ENCODE results near the gene PHKG1.
A peak's percentile ranks its signal among the peaks of the same experiment; 100 is the strongest.
"Not testable (repeated sequence)": the region's sequence is repeated elsewhere in the genome, so short reads cannot be mapped to it uniquely, and the experiment has no call there.

Gene PHKG1

GRCh38 chr7:56053379-56053778, 39.4 kb downstream of the PHKG1 start:
- TF ChIP-seq CTCF (conservative IDR thresholded peaks at IDR 0.05) (no peak), ZFX (IDR thresholded peaks at IDR 0.05) (no peak)

GRCh38 chr7:56051339-56052191, 41.2 kb downstream of the PHKG1 start, which contains the start of the genes CCT6A and PSPH:
TSS of gene CCT6A (plus strand) at chr7:56051765. CDS start at chr7:56051849, 84 bp downstream.
TSS of gene PSPH (minus strand) at chr7:56051444. CDS start at chr7:56021212, 30,232 bp downstream.
- TF ChIP-seq ZFX (IDR thresholded peaks at IDR 0.05), result peak; percentile 80; the same call in 1 of the 2 replicates
- no peak for TF ChIP-seq CTCF (conservative IDR thresholded peaks at IDR 0.05)
- peak within 1 kb of the TSS; percentile 97 for H3K27ac ChIP-seq

More at GRCh38 chr7:56053379-56053778, 39.4 kb downstream of the PHKG1 start:
- H3K27ac ChIP-seq, result no peak overlapping the region; the same call in 1 of the 2 replicates

- no peak for TF ChIP-seq CTCF (conservative IDR thresholded peaks at IDR 0.05)
- TF ChIP-seq ZFX (IDR thresholded peaks at IDR 0.05), result no peak; the same call in 1 of the 2 replicates
- H3K27ac ChIP-seq, result peak overlapping the region; percentile 97
Measured at GRCh38 chr7:56051053-56051338, 41.8 kb downstream of the PHKG1 start.

DNA sequence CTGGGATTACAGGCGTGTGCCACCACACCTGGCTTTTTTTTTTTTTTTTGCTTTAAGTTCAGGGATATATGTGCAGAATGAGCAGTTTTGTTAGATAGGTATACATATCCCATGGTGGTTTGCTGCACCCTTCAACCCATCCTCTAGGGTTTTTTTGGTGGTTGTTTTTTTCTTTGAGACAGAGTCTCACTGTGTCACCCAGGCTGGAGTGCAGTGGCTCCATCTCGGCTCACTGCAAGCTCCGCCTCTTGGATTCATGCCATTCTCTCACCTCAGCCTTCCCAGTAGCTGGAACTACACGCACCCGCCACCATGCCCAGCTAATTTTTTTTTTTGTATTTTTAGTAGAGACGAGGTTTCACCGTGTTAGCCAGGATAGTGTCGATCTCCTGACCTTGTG, 44.0 kb downstream of the PHKG1 start:
- H3K27ac ChIP-seq, result not testable (repeated sequence)

DNA sequence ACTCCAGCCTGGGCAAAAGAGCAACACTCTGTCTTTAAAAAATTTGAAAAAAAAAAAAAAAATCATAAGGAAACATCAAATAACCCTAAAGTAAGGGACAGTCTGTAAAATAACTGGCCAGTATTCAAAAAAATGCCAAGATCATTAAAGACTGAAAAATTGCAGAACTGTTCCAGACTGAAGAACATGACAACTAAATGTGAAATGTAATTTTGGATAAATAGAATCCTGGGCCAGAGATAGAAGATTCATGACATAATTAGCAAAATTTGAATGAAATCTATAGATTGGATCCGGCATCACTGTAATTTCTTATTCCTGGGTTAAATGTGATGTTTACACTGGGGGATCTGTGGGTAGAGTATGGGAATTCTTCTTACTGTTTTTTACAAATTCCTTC, 44.5 kb downstream of the PHKG1 start:
- no peak overlapping the region for H3K27ac ChIP-seq
- TF ChIP-seq CTCF (conservative IDR thresholded peaks at IDR 0.05), result no peak
- TF ChIP-seq ZFX (IDR thresholded peaks at IDR 0.05), result no peak

DNA sequence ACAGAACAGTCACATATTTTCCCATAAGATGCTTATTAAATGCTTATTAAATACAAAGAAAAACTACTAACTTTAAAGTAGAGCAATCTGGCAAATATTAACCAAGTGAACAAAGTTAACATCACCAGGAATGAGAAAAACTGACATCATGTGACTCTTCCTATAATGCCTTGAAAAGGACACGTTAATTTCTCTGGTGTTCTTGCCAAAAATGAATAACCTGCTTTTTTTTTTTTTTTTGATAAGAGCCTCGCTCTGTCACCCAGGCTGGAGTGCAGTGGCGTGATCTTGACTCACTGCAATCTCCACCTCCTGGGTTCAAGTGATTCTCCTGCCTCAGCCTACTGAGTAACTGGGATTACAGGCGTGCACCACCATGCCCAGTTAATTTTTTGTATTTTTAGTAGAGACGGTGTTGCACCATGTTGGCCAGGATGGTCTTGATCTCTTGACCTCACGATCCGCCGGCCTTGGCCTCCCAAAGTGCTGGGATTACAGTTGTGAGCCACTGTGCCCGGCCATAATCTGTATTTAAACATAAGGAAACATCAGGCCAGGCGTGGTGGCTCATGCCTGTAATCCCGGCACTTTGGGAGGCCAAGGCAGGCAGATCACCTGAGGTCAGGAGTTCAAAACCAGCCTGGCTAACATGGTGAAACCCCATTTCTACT, 45.2 kb downstream of the PHKG1 start:
- H3K27ac ChIP-seq, result not testable (repeated sequence)

- H3K27ac ChIP-seq, result no peak overlapping the region
- no peak for TF ChIP-seq CTCF (conservative IDR thresholded peaks at IDR 0.05)
Measured at GRCh38 chr7:56046721-56047445, 45.9 kb downstream of the PHKG1 start.

GRCh38 chr7:56045758-56046157, 47.0 kb downstream of the PHKG1 start:
- not testable (repeated sequence) for H3K27ac ChIP-seq
